GM12878 (cell line): ENCODE data around the gene HSF4. TPM values are rescaled to one million over a fixed set of nuclear protein-coding genes. Genes with fewer than 3 reads are reported as not detected.

ENCODE experiments used
- ATAC-seq: fragments of 200-7000 bp; cut with Tn5 transposase; 3 replicates; pipeline ENCODE4 v1.9.1; 2020; ENCODE audit warnings: mild to moderate bottlenecking, moderate library complexity
- BruUV-seq: library from RNA; stranded (reverse); fragments of 400-500 nt; replicated peaks from 2 replicates; lab custom pipeline; 2021; lab: Mats Ljungman, UMichigan
- CTCF ChIA-PET: fragments of 300-600 bp; sonication (Branson Sonifier 250); formaldehyde crosslinking; extraction: SDS; loops from one replicate; lab custom pipeline; 2021; ENCODE audit warnings: inconsistent platforms; lab: Yijun Ruan, JAX
- POLR2A ChIA-PET: fragments of 350-600 bp; formaldehyde crosslinking; extraction: SDS; loops from one replicate; lab custom pipeline; 2021; ENCODE audit warnings: inconsistent platforms; lab: Charles Lee
- RAD21 ChIA-PET: fragments of 300-600 bp; sonication (Branson Sonifier 250); formaldehyde crosslinking; loops from one replicate; lab custom pipeline; 2023; ENCODE audit warnings: antibody characterized with exemption; ENCODE audit not compliant: unreplicated experiment; lab: Charles Lee
- SMC1A ChIA-PET: fragments of 300-600 bp; sonication (Branson Sonifier 250); formaldehyde crosslinking; loops from one replicate; lab custom pipeline; 2023; ENCODE audit not compliant: unreplicated experiment, uncharacterized antibody; lab: Charles Lee
- DNase-seq: peaks from one replicate; pipeline ENCODE4 v3.0.0-alpha.2; 2011; ENCODE audit warnings: low read depth, low spot score
- FAIRE-seq: peaks from 3 replicates; lab custom pipeline; 2011; peaks lifted over from hg19 to GRCh38; lab: Jason Lieb, UNC
- H2AFZ ChIP-seq: 2 replicates; pipeline ENCODE4 v1.6.0; 2011; ENCODE audit warnings: low read depth, low read length, control low read depth; ENCODE audit not compliant: control insufficient read depth
- H3K27ac ChIP-seq: 2 replicates; pipeline ENCODE4 v1.5.1; 2011; ENCODE audit warnings: control low read depth; ENCODE audit not compliant: control insufficient read depth, insufficient read depth
- H3K27me3 ChIP-seq, 2 experiments: replicated peaks in 1 of 2; 2 replicates each; pipeline versions ENCODE4 v1.6.0 to v1.6.1; 2011; ENCODE audit warnings: low read length in 1 of 2; ENCODE audit not compliant: control insufficient read depth in 2 of 2, insufficient read depth in 2 of 2
- H3K36me3 ChIP-seq, 2 experiments: 2 replicates each; pipeline ENCODE4 v1.5.1; 2011; ENCODE audit warnings: low read length in 1 of 2; ENCODE audit not compliant: control insufficient read depth in 2 of 2, insufficient read depth in 2 of 2
- H3K4me1 ChIP-seq: 2 replicates; pipeline ENCODE4 v1.6.1; 2011; ENCODE audit warnings: mild to moderate bottlenecking, low read length, moderate library complexity, mixed read lengths; ENCODE audit not compliant: control insufficient read depth, insufficient read depth
- H3K4me2 ChIP-seq: 2 replicates; pipeline ENCODE4 v1.6.0; 2011; ENCODE audit warnings: control low read depth; ENCODE audit not compliant: control insufficient read depth, insufficient read depth
- H3K4me3 ChIP-seq: fragments of 200-600 bp; sonication (generic); 2 replicates; pipeline ENCODE4 v1.5.1; 2016
- H3K79me2 ChIP-seq: 2 replicates; pipeline ENCODE4 v1.6.0; 2011; ENCODE audit warnings: low read length; ENCODE audit not compliant: control insufficient read depth, insufficient read depth
- H3K9ac ChIP-seq: 2 replicates; pipeline ENCODE4 v1.8.0; 2011; ENCODE audit warnings: low read length, control low read depth, mixed read lengths; ENCODE audit not compliant: control insufficient read depth, insufficient read depth
- H3K9me3 ChIP-seq: replicated peaks from 3 replicates; pipeline ENCODE4 v1.5.1; 2011; ENCODE audit warnings: mild to moderate bottlenecking, low read length; ENCODE audit not compliant: control insufficient read depth, insufficient read depth
- H4K20me1 ChIP-seq: 2 replicates; pipeline ENCODE4 v1.6.0; 2011; ENCODE audit not compliant: control insufficient read depth, insufficient read depth
- CEBPB ChIP-seq, 2 experiments: fragments of 150-350 bp in 1 of 2; IDR thresholded peaks; 2 replicates each; pipeline ENCODE4 v1.6.1; 2012 to 2014; ENCODE audit warnings: low read depth in 2 of 2, low read length in 2 of 2, borderline replicate concordance in 1 of 2, inconsistent platforms in 1 of 2
- IKZF1 ChIP-seq: fragments of 450-650 bp; conservative IDR thresholded peaks from 2 replicates; pipeline ENCODE4 v1.6.1; 2017; ENCODE audit warnings: antibody characterized with exemption, mild to moderate bottlenecking
- IRF4 ChIP-seq: IDR thresholded peaks from 2 replicates; pipeline ENCODE4 v1.6.1; 2011; ENCODE audit warnings: low read depth, low read length
- POLR2A ChIP-seq: IDR thresholded peaks from 2 replicates; pipeline ENCODE4 v1.6.1; 2011; ENCODE audit warnings: low read depth, mild to moderate bottlenecking, low read length
- SMAD5 ChIP-seq: IDR thresholded peaks from 2 replicates; pipeline ENCODE4 v1.6.1; 2016; ENCODE audit warnings: antibody characterized with exemption, low read depth
- SMC3 ChIP-seq: IDR thresholded peaks from 2 replicates; pipeline ENCODE4 v1.6.1; 2011; ENCODE audit warnings: low read length, improper control_type of control experiment, borderline replicate concordance
- SPI1 ChIP-seq: IDR thresholded peaks from 2 replicates; pipeline ENCODE4 v1.6.1; 2011; ENCODE audit warnings: low read depth, mild to moderate bottlenecking, low read length, moderate library complexity, borderline replicate concordance; ENCODE audit not compliant: insufficient read depth
- YBX1 ChIP-seq: fragments of 450-650 bp; IDR thresholded peaks from 2 replicates; pipeline ENCODE4 v1.6.1; 2016; ENCODE audit warnings: antibody characterized with exemption
- WGBS: methylation state at CpG from one replicate; pipeline ENCODE4 v1.1.6; 2016; ENCODE audit warnings: low lambda C conversion rate; ENCODE audit not compliant: insufficient replicate concordance, insufficient coverage; ENCODE audit errors: missing lambda C conversion rate; 5-methylcytosine and 5-hydroxymethylcytosine counted together
- in situ Hi-C: fragments of 300-500 bp; cut with MboI; formaldehyde crosslinking; loops from 9 replicates; pipeline ENCODE4 v1.14.3; 2018; ENCODE audit warnings: mixed read lengths
- intact Hi-C: fragments of 100-400 bp; cut with micrococcal nuclease; formaldehyde crosslinking; loops from one replicate; pipeline ENCODE4 v1.14.2; 2022; ENCODE audit not compliant: unreplicated experiment
- polyA plus RNA-seq, 11 experiments: library from polyadenylated mRNA; depleted of rRNA in 4 of 11; unstranded in 6 of 11; stranded (reverse) in 5 of 11; fragments of >200 nt; fragmentation: Nextera tagmentation in 4 of 11; fragmentation: Illumina TruSeq in 1 of 11; extraction: Ambion mirVana in 4 of 11; extraction: Trizol in 1 of 11; gene quantifications; 1 replicate in 1 of 11; 2 replicates in 10 of 11; pipeline versions ENCODE4 v1.2.1 to v1.2.3, GENCODE V29; 2011 to 2016; ENCODE audit warnings: inconsistent platforms in 2 of 11, missing spikeins in 2 of 11, low read depth in 1 of 11
- total RNA-seq, 4 experiments: library from RNA; depleted of rRNA in 3 of 4; stranded (reverse); fragments of >200 nt in 3 of 4; fragmentation: Illumina TruSeq in 1 of 4; extraction: Trizol in 1 of 4; gene quantifications; 2 replicates each; pipeline versions ENCODE4 v1.2.1 to v1.2.3, GENCODE V29; 2013 to 2021
- TF ChIP-seq, protein P1 (sequence below): fragments of 450-650 bp; IDR thresholded peaks from 2 replicates; pipeline ENCODE4 v1.6.1; 2017; ENCODE audit warnings: mild to moderate bottlenecking, moderate library complexity

HSF4 gene
- total and polyA plus RNA-seq, 10 of the 15 experiments (the other 5 are each of a cell fraction or from before 2014, with no cell fraction given), result 0.31 to 9.9 (median 2.6) TPM; not detected in 1

DNA sequence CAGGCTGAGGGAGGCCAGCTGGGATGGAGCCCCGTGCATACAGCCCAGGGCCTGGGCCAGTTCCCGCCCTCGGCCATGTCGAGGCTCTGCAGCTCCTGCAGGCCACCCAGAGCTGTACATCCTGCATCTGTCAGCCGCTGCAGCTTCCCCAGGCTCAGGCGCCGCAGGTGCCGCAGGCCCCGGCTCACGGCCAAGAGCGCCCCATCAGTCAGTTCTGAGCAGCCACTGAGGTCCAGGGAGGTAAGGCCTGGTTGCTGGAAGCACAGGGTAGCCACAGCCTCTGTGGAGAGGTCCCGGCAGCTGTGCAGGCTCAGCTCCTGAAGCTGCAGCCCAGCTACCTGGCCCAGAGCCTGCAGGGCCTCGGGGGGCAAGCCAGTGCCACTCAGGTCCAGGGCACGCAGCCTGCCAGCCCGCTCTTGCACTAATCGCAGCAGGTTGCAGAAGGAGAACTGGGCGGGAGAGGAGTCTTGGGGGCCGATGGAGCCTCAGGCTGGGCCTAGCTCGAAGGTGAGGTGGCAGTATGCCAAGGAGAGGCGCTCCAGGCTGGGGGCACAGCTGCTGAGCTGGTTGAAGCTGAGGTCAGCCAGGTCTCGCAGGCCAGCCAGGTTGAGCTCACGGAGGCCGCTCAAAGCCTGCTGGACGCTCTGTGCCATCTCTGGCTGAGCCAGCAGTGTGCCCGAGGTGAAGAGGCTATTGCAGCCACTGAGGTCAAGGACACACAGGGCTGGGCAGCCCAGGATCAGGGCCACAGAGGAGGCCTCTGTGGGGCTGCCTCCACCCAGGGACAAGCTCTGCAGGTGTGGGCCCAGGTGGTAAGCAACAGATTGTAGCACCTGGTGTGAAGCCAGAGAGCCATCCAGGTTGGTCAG is 45.8 kb downstream of the HSF4 start:
- H2AFZ ChIP-seq, result no peak overlapping the region
- H4K20me1 ChIP-seq, result no peaks in the 10 kb centered on the region
- 79% methylated on average over 22 of the region's 25 CpGs for WGBS
- H3K4me3 ChIP-seq, result no peak overlapping the region
- ChIA-PET RAD21 (no interaction called here), POLR2A (no interaction called here), SMC1A (no interaction called here)
- H3K27ac ChIP-seq, result no peak overlapping the region
- H3K4me2 ChIP-seq, result no peak overlapping the region
- no peaks in the 10 kb centered on the region for H3K36me3 ChIP-seq
- ATAC-seq (no peak), FAIRE-seq (no peak), DNase-seq (no peak)
- H3K27me3 ChIP-seq, result no peaks in the 10 kb centered on the region
- H3K4me1 ChIP-seq, result no peaks in the 10 kb centered on the region
- in situ Hi-C loops (no loop called here), intact Hi-C loops (no loop called here)
- no TSS peak for BruUV-seq
- H3K9me3 ChIP-seq, result no peaks in the 10 kb centered on the region
- TF ChIP-seq POLR2A (peak; percentile 20; the same call in 1 of the 2 replicates), CEBPB (IDR thresholded peaks at IDR 0.05; ENCODE audit: borderline replicate concordance in 1 of 2, low read depth in 2 of 2, low read length in 2 of 2) (no peak)
- TF ChIP-seq, all 136 proteins: peak for 1
- H3K79me2 ChIP-seq, result no peaks in the 10 kb centered on the region
- CTCF ChIA-PET, result no interaction called here
- no peak overlapping the region for H3K9ac ChIP-seq

DNA sequence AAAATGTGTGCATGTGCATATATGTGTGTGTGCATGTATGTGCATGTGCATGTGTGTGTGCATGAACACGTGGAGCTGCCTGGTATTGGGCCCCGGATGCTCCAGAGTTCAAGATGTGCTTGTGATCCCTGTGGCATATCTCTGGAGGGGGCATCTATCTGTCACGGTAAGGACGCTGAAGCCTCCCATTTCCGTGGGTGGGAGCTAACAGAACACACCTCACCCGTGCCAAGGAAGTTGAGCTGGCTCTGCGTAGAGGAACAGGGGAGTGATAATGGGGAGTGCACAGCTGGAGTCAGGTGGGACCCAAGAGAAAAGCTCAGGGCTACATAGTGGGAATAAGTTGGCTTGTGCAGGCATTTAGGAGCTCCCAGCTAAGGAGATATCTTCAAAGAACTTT is 47.1 kb downstream of the HSF4 start:
- intact Hi-C loops (no loop called here), in situ Hi-C loops (no loop called here)
- H3K4me1 ChIP-seq, result no peaks in the 10 kb centered on the region
- SMC1A ChIA-PET, result interaction anchor here (1.0 to 1.1 kb wide), 2 partner anchors 12 to 254 kb away, joined by 3 to 4 read pairs; no protein-coding TSS in a partner anchor
- BruUV-seq, result no TSS peak
- H2AFZ ChIP-seq, result no peak overlapping the region
- H3K27ac ChIP-seq, result no peak overlapping the region
- POLR2A ChIA-PET, result interaction anchor here (0.6 kb wide), 1 partner anchor 19 kb away, joined by 3 read pairs; no protein-coding TSS in a partner anchor
- TF ChIP-seq SMAD5 (no peak), IRF4 (no peak), IKZF1 (no peak), YBX1 (no peak), SPI1 (no peak), SMC3 (no peak)
- TF ChIP-seq, protein P1, sequence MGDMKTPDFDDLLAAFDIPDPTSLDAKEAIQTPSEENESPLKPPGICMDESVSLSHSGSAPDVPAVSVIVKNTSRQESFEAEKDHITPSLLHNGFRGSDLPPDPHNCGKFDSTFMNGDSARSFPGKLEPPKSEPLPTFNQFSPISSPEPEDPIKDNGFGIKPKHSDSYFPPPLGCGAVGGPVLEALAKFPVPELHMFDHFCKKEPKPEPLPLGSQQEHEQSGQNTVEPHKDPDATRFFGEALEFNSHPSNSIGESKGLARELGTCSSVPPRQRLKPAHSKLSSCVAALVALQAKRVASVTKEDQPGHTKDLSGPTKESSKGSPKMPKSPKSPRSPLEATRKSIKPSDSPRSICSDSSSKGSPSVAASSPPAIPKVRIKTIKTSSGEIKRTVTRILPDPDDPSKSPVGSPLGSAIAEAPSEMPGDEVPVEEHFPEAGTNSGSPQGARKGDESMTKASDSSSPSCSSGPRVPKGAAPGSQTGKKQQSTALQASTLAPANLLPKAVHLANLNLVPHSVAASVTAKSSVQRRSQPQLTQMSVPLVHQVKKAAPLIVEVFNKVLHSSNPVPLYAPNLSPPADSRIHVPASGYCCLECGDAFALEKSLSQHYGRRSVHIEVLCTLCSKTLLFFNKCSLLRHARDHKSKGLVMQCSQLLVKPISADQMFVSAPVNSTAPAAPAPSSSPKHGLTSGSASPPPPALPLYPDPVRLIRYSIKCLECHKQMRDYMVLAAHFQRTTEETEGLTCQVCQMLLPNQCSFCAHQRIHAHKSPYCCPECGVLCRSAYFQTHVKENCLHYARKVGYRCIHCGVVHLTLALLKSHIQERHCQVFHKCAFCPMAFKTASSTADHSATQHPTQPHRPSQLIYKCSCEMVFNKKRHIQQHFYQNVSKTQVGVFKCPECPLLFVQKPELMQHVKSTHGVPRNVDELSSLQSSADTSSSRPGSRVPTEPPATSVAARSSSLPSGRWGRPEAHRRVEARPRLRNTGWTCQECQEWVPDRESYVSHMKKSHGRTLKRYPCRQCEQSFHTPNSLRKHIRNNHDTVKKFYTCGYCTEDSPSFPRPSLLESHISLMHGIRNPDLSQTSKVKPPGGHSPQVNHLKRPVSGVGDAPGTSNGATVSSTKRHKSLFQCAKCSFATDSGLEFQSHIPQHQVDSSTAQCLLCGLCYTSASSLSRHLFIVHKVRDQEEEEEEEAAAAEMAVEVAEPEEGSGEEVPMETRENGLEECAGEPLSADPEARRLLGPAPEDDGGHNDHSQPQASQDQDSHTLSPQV, result no peak
- H3K4me3 ChIP-seq, result no peak overlapping the region
- RAD21 ChIA-PET, result interaction anchor here (0.5 kb wide), 1 partner anchor 33 kb away, joined by 3 read pairs; no protein-coding TSS in a partner anchor
- H3K4me2 ChIP-seq, result no peak overlapping the region
- no peaks in the 10 kb centered on the region for H3K27me3 ChIP-seq
- H3K9ac ChIP-seq, result no peak overlapping the region
- no peaks in the 10 kb centered on the region for H3K36me3 ChIP-seq
- no peaks in the 10 kb centered on the region for H4K20me1 ChIP-seq
- ATAC-seq (no peak), DNase-seq (no peak), FAIRE-seq (no peak)
- WGBS, result 74% methylated on average over 7 of the region's 7 CpGs
- H3K9me3 ChIP-seq, result no peaks in the 10 kb centered on the region
- CTCF ChIA-PET, result interaction anchor here (0.8 kb wide), 1 partner anchor 15 kb away, joined by 3 read pairs; no protein-coding TSS in a partner anchor
- H3K79me2 ChIP-seq, result no peaks in the 10 kb centered on the region
